ENCODE data around the gene ZNF24.

Gene ZNF24

DNA sequence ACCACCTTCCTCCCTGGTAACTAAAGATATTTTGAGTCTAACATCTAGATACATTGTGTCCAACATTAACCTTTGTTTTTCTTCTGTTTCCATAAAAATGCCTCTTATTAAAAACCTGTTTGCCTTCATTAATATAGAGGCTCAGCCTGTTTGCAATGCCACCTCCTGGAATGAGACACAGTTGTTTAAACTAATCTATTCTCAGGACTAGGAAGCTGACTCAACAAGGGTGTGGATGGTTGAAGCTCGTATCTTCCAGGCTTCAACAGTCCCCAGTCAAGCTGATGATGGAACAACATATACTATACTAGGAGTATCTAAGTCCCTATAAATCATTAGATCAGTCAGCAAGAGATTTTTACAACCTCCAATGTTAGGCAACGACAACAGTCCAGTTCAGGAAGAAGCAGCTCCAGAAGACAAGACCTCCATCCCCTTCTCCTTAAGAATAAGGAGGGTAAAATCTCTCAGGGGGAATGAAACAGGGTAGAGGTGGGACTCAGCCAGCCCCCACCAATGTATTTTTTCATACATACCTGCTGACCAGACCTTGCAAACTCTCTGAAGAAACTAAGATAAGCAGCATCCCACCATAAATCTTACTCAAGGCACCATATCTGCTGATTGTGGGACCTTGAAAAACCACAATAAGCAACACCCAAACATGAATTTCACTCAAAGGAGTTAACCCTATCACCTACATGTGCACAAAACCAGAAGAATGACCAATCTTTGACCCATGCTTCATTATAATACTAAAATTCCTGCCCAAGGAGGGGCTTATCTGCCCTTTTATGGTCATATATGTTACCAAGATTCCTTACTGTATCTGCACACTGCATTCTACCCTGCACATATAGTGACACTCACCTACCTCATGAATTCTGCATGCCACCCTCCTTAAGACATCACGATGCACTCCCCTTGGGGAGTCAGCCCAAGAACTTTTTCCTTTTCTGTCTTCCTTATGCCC is 21.4 kb downstream of the ZNF24 start:
- Histone ChIP-seq H3K36me3 (ENCODE audit: control insufficient read depth, insufficient read depth, low read length) (no peaks in the 10 kb centered on the region), H3K27ac (ENCODE audit: low read depth, low read length) (no peak overlapping the region), H3K27me3 (ENCODE audit: control insufficient read depth, insufficient read depth, low read length) (no peaks in the 10 kb centered on the region), H3K4me1 (ENCODE audit: control insufficient read depth, insufficient read depth, low read length) (no peaks in the 10 kb centered on the region), H3K4me3 (ENCODE audit: low read length) (no peak overlapping the region), H3K9ac (ENCODE audit: low read length) (no peak overlapping the region)

DNA sequence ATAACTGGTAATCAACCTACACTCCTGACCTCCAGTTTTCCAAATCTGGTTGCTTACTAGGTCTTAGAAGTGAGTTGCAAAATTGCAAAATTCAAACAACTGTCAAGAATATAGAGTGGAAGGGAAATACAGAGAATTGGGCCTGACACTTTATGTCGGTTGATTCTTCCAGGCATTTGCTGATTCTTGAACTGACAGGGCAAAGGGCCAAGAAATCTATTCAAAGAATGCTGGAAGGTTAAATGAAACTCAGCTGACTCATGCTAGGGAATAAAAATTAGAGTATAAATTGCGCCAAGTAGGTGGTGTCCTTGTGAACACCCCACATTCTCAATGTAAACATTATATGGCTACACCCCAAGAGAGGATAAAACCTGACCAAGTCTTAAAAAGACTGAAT is 32.7 kb downstream of the ZNF24 start:
- H3K36me3 ChIP-seq (ENCODE audit: control insufficient read depth, insufficient read depth, low read length), result peaks cover 16% of the 10 kb centered on the region
- no peaks in the 10 kb centered on the region for H3K4me1 ChIP-seq (ENCODE audit: control insufficient read depth, insufficient read depth, low read length)
- H3K9ac ChIP-seq (ENCODE audit: low read length), result no peak overlapping the region
- no peak overlapping the region for H3K27ac ChIP-seq (ENCODE audit: low read depth, low read length)
- H3K4me3 ChIP-seq (ENCODE audit: low read length), result no peak overlapping the region
- H3K27me3 ChIP-seq (ENCODE audit: control insufficient read depth, insufficient read depth, low read length), result no peaks in the 10 kb centered on the region

DNA sequence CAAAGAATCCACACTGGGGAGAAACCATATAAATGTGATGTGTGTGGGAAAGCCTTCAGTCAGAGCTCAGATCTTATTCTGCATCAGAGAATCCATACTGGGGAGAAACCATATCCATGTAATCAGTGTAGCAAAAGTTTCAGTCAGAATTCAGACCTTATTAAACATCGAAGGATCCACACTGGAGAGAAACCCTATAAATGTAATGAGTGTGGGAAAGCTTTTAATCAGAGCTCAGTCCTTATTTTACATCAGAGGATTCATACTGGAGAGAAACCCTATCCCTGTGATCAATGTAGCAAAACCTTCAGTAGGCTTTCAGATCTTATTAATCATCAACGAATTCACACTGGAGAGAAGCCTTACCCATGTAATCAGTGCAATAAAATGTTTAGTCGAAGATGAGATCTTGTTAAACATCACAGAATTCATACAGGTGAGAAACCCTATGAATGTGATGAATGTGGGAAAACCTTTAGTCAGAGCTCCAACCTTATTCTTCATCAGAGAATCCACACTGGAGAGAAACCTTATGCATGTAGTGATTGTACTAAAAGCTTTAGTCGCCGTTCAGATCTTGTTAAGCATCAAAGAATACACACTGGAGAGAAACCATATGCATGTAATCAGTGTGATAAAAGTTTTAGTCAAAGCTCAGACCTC is 37.5 kb downstream of the ZNF24 start:
- Histone ChIP-seq H3K4me3 (ENCODE audit: low read length) (no peak overlapping the region), H3K27me3 (ENCODE audit: control insufficient read depth, insufficient read depth, low read length) (no peaks in the 10 kb centered on the region), H3K4me1 (ENCODE audit: control insufficient read depth, insufficient read depth, low read length) (no peaks in the 10 kb centered on the region), H3K36me3 (ENCODE audit: control insufficient read depth, insufficient read depth, low read length) (peaks cover 24% of the 10 kb centered on the region), H3K27ac (ENCODE audit: low read depth, low read length) (no peak overlapping the region), H3K9ac (ENCODE audit: low read length) (no peak overlapping the region)

DNA sequence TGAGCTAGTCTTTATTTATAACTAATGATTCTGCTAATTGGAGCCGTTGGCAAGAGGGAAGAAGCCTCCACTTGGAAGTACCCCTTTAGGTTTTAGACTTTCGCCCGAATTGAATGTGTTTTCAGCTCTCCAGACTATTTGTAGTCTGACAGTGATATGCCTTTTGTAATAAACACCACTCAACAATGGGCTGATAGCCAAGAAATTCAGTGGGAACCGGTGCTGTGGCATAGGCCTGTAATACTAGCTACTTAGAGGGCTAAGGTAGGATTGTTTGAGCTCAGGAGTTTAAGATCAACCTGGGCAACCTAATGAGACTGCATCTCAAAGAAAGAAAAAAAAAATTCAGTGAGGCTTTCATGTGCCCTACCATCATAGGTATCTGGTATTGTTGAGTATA is 40.6 kb downstream of the ZNF24 start:
- H3K27ac ChIP-seq (ENCODE audit: low read depth, low read length), result no peak overlapping the region
- peaks cover 19% of the 10 kb centered on the region for H3K36me3 ChIP-seq (ENCODE audit: control insufficient read depth, insufficient read depth, low read length)
- H3K9ac ChIP-seq (ENCODE audit: low read length), result no peak overlapping the region
- H3K27me3 ChIP-seq (ENCODE audit: control insufficient read depth, insufficient read depth, low read length), result no peaks in the 10 kb centered on the region
- no peaks in the 10 kb centered on the region for H3K4me1 ChIP-seq (ENCODE audit: control insufficient read depth, insufficient read depth, low read length)
- H3K4me3 ChIP-seq (ENCODE audit: low read length), result no peak overlapping the region

DNA sequence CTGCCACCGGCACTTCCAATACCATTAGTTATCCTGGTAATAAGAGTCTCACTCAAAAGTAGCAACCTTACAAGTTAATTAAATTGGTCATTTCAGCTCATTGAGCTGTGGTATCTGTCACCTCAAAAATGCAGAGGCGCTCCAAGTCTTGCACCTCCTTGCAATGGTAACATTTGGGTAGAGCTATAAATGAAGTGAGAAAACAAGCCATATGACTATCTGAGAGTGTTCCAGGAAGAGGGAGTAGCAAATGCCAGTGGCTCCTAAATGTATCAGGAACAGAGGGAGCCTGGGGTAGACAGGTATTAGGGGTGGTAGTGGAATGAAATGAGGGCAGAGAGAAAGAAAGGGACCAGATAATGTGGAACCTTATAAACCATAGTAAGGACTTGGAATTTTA is 48.2 kb downstream of the ZNF24 start:
- H3K4me1 ChIP-seq (ENCODE audit: control insufficient read depth, insufficient read depth, low read length), result no peaks in the 10 kb centered on the region
- no peaks in the 10 kb centered on the region for H3K36me3 ChIP-seq (ENCODE audit: control insufficient read depth, insufficient read depth, low read length)
- no peaks in the 10 kb centered on the region for H3K27me3 ChIP-seq (ENCODE audit: control insufficient read depth, insufficient read depth, low read length)
- no peak overlapping the region for H3K4me3 ChIP-seq (ENCODE audit: low read length)
- H3K9ac ChIP-seq (ENCODE audit: low read length), result no peak overlapping the region
- H3K27ac ChIP-seq (ENCODE audit: low read depth, low read length), result no peak overlapping the region

DNA sequence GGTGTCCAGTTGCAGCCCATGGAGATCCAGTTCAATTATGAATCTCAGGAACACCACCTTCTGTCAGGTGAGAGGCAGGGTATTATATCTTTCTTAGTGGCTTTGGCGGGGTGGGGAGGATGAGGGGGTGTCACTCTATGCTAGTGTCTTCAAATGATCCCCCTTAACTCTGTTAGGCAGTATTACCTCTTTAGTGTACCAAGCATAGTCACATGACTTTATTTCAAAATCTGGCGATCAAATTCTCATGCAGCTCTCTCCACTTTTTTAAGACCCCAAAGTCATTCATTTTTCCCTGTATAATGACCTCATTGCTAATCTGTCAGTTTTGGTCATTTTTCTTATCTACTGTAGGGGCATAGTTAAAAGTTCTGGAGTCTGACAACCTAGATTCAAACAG is 53.1 kb downstream of the ZNF24 start:
- Histone ChIP-seq H3K36me3 (ENCODE audit: control insufficient read depth, insufficient read depth, low read length) (no peaks in the 10 kb centered on the region), H3K4me3 (ENCODE audit: low read length) (peak overlapping the region; percentile 84), H3K27ac (ENCODE audit: low read depth, low read length) (no peak overlapping the region), H3K4me1 (ENCODE audit: control insufficient read depth, insufficient read depth, low read length) (no peaks in the 10 kb centered on the region), H3K27me3 (ENCODE audit: control insufficient read depth, insufficient read depth, low read length) (no peaks in the 10 kb centered on the region), H3K9ac (ENCODE audit: low read length) (no peak overlapping the region)

DNA sequence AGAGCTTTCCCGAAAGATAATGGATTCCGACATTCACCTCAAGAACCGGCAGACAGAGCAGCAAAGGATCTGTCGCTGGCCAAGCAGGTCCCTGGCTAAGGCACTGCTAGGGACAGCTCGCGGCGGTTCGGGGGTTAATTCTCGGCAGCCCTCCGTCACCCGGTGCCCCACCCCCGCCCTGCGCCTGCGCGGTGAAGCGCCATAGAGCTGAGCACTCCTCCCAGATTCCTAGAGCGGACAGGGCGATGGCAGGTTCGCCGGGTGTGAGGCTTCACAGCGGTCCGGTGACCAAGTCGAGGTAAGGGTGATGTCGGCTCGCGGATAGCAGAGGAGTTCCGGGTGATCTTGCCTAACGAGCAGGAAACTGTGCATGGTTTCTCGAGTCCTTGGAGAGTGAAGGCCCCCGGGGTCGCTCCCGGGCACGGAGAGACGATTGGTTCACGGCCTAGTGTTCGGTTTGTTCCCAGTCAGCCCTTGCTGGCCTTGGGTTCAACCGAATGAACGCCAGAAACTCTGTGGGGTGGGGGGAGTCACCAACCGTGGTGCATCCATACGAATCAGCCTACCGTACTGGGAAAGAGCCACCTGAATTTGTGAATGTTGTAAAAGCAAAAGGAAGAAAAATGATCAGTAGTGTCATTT is 54.0 kb downstream of the ZNF24 start, which contains the start of gene ZSCAN30:
Gene ZSCAN30, minus strand, starts transcription at position 136 of the 642 bp plus-strand sequence. CDS start 25,877 bp downstream, outside the sequence.
- peak within 1 kb of the TSS; percentile 84 for H3K4me3 ChIP-seq (ENCODE audit: low read length)
- H3K36me3 ChIP-seq (ENCODE audit: control insufficient read depth, insufficient read depth, low read length), result no peaks in the 10 kb centered on the region
- H3K27ac ChIP-seq (ENCODE audit: low read depth, low read length), result peak within 1 kb of the TSS; percentile 57
- no peaks in the 10 kb centered on the region for H3K4me1 ChIP-seq (ENCODE audit: control insufficient read depth, insufficient read depth, low read length)
- H3K9ac ChIP-seq (ENCODE audit: low read length), result peak within 1 kb of the TSS; percentile 92
- no peaks in the 10 kb centered on the region for H3K27me3 ChIP-seq (ENCODE audit: control insufficient read depth, insufficient read depth, low read length)

DNA sequence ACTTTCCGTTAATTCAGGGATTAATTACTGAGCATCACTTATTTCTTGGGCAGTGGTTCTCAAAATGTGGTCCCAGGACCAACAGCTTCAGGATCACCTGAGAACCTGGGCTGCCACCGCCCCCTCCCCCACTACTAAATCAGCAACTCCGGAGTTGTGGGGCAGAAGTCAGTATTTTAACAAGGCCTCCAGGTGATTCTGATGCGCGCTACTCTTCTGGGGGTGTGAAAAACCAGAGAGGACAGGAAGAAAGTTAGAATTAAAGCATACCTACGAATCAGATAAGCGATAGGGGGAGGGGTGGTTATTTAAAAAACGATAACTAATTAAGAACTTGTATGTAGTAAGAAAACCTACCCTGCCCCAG is 54.5 kb downstream of the ZNF24 start:
- H3K36me3 ChIP-seq (ENCODE audit: control insufficient read depth, insufficient read depth, low read length), result no peaks in the 10 kb centered on the region
- no peaks in the 10 kb centered on the region for H3K27me3 ChIP-seq (ENCODE audit: control insufficient read depth, insufficient read depth, low read length)
- peak overlapping the region; percentile 14 for H3K9ac ChIP-seq (ENCODE audit: low read length)
- H3K4me3 ChIP-seq (ENCODE audit: low read length), result peak overlapping the region; percentile 84
- H3K4me1 ChIP-seq (ENCODE audit: control insufficient read depth, insufficient read depth, low read length), result no peaks in the 10 kb centered on the region
- peak overlapping the region; percentile 57 for H3K27ac ChIP-seq (ENCODE audit: low read depth, low read length)

DNA sequence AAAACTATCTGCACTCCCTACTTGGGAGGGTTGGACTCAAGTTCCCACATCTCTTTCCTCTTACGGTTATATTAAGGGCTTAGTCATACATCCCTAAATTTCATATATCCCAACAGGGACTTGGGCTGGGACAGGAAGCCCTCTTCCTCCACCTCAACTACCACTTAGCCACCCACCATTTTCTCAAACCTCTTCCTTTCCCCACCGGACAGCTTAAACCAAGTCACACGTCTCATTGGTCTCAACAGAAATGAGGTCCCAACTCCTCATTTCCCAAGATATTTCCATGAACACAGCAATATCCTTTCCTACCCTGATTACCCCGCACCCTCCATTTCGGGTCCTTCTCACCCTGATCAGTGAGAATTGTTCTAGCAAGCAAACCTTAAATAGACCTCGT is 54.9 kb downstream of the ZNF24 start:
- Histone ChIP-seq H3K27me3 (ENCODE audit: control insufficient read depth, insufficient read depth, low read length) (no peaks in the 10 kb centered on the region), H3K36me3 (ENCODE audit: control insufficient read depth, insufficient read depth, low read length) (no peaks in the 10 kb centered on the region), H3K27ac (ENCODE audit: low read depth, low read length) (peak overlapping the region; percentile 57), H3K9ac (ENCODE audit: low read length) (peak overlapping the region; percentile 14), H3K4me1 (ENCODE audit: control insufficient read depth, insufficient read depth, low read length) (no peaks in the 10 kb centered on the region), H3K4me3 (ENCODE audit: low read length) (peak overlapping the region; percentile 84)

DNA sequence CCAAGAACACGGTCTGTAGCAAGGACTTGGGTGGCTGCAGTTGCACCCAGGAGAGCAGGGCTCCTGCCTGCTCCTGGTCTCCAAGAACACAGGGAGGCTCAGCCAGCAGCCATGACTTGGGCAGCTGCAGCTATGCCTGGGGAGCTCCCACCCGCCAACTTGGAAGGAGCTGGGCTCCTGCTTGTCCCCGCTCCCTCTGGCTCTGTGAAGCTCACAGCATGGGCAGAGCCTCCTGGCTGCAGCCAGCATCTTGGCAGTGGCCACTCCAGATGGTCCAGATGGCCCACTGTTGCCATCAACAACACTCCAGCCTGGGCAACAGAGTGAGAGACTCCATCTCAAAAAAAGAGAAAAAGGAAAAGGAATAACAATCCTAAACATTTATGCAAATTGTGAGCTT is 59.4 kb downstream of the ZNF24 start:
- no peaks in the 10 kb centered on the region for H3K4me1 ChIP-seq (ENCODE audit: control insufficient read depth, insufficient read depth, low read length)
- H3K36me3 ChIP-seq (ENCODE audit: control insufficient read depth, insufficient read depth, low read length), result no peaks in the 10 kb centered on the region
- no peak overlapping the region for H3K9ac ChIP-seq (ENCODE audit: low read length)
- H3K27me3 ChIP-seq (ENCODE audit: control insufficient read depth, insufficient read depth, low read length), result no peaks in the 10 kb centered on the region
- no peak overlapping the region for H3K27ac ChIP-seq (ENCODE audit: low read depth, low read length)
- H3K4me3 ChIP-seq (ENCODE audit: low read length), result no peak overlapping the region

DNA sequence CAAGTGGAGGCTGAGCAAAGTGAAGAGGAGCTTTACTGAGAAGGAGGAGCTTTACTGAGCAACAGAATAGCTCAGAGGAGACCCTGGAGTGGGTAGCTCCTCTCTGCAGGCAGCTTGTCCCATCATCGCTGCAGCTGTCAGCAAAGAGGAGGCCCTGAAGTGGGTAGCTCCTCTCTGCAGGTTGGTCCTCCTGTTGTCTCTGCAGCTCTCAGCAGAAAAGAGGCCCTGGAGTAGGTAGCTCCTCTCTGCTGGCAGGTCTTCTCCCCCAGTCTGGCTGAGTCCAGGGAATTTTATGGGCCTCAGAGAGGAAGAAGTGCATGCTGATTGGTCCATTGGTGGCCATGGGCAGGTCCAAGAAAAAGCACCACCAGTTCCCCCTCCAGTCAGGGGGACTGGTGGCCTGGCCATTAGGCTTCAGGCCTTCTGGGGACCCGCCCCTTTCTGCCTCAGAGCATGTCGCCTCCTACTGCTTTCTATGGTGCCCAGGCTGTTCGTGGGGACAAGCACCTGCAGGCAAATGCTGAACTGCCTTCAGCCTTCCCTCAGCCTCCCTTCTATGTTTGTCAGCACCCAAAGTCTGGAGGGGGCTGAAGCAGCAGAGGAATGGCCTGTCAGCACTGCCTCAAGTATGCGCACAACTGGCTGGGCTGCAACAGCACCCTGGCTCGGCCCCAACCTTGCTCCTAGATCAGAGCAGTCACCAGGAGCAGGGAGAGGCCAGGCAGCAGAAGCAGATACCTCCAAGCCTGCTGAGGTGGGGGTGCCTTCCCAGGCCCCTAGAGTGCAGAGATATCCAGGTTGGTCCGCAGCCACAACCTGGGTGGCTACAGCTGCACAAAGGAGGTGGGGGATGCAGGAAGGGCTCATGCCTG is 60.1 kb downstream of the ZNF24 start:
- Histone ChIP-seq H3K36me3 (ENCODE audit: control insufficient read depth, insufficient read depth, low read length) (no peaks in the 10 kb centered on the region), H3K4me1 (ENCODE audit: control insufficient read depth, insufficient read depth, low read length) (no peaks in the 10 kb centered on the region), H3K9ac (ENCODE audit: low read length) (no peak overlapping the region), H3K4me3 (ENCODE audit: low read length) (no peak overlapping the region), H3K27me3 (ENCODE audit: control insufficient read depth, insufficient read depth, low read length) (no peaks in the 10 kb centered on the region), H3K27ac (ENCODE audit: low read depth, low read length) (no peak overlapping the region)

DNA sequence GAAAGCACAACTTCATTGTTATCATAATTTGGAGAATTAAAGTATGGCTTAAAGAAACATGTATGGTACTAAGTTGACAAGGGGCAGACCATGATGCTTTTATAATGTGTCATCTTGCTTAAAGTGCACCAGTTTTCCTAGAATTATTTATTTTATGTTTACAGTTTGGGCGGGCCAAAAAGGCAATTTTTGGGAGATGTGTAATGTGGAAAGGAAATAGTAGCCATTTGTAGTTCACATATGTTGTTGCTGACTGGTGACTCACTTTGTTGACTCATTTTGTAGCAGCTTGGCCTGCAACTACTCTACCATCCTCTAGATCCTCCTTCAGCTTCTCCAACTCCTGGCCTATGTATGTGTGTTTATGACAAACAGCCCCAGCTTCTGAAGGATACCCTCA is 61.9 kb downstream of the ZNF24 start:
- no peaks in the 10 kb centered on the region for H3K4me1 ChIP-seq (ENCODE audit: control insufficient read depth, insufficient read depth, low read length)
- no peak overlapping the region for H3K4me3 ChIP-seq (ENCODE audit: low read length)
- H3K27me3 ChIP-seq (ENCODE audit: control insufficient read depth, insufficient read depth, low read length), result no peaks in the 10 kb centered on the region
- H3K9ac ChIP-seq (ENCODE audit: low read length), result no peak overlapping the region
- H3K27ac ChIP-seq (ENCODE audit: low read depth, low read length), result no peak overlapping the region
- no peaks in the 10 kb centered on the region for H3K36me3 ChIP-seq (ENCODE audit: control insufficient read depth, insufficient read depth, low read length)

Measured in rectal smooth muscle tissue (tissue), 1 donor.